ENCODE results near the gene CHMP2B. TPM values are rescaled to one million over a fixed set of nuclear protein-coding genes. Genes with fewer than 3 reads are reported as not detected.

CHMP2B gene
- total RNA-seq, 1 donor, result 51.4 TPM

- no peak overlapping the region for H3K4me3 ChIP-seq (ENCODE audit: low read depth, low read length)
- TF ChIP-seq, protein P1, sequence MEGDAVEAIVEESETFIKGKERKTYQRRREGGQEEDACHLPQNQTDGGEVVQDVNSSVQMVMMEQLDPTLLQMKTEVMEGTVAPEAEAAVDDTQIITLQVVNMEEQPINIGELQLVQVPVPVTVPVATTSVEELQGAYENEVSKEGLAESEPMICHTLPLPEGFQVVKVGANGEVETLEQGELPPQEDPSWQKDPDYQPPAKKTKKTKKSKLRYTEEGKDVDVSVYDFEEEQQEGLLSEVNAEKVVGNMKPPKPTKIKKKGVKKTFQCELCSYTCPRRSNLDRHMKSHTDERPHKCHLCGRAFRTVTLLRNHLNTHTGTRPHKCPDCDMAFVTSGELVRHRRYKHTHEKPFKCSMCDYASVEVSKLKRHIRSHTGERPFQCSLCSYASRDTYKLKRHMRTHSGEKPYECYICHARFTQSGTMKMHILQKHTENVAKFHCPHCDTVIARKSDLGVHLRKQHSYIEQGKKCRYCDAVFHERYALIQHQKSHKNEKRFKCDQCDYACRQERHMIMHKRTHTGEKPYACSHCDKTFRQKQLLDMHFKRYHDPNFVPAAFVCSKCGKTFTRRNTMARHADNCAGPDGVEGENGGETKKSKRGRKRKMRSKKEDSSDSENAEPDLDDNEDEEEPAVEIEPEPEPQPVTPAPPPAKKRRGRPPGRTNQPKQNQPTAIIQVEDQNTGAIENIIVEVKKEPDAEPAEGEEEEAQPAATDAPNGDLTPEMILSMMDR (IDR thresholded peaks at IDR 0.05; ENCODE audit: insufficient read depth, low read depth, low read length), result no peak
- DNase-seq (ENCODE audit: low read depth), result no peak
These were observed 35.5 kb upstream of the CHMP2B start for GRCh38 chr3:87191641-87192040.

DNA sequence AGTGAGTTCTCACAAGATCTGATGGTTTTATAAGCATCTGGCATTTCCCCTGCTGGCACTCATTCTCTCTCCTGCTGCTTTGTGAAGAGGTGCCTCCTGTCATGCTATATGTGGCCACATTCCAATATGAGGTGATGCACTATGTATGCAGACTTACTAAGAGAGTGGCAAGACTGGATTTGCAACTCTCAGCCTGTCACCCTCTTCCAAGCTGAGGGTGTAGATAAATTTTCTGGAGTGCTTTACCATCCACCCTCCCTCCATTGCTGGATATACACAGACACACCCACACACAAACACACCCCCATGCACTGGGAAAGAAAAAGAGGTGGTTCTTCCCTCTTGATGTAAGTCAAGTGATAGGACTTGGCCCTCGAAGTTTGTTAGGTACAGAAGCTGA, 30.2 kb upstream of the CHMP2B start:
- DNase-seq (ENCODE audit: low read depth), result no peak
- no peak overlapping the region for H3K4me3 ChIP-seq (ENCODE audit: low read depth, low read length)
- TF ChIP-seq, protein P1 (IDR thresholded peaks at IDR 0.05; ENCODE audit: insufficient read depth, low read depth, low read length), result no peak

- no peak for DNase-seq (ENCODE audit: low read depth)
- TF ChIP-seq, protein P1 (IDR thresholded peaks at IDR 0.05; ENCODE audit: insufficient read depth, low read depth, low read length), result no peak
- H3K4me3 ChIP-seq (ENCODE audit: low read depth, low read length), result no peak overlapping the region
These were observed 29.6 kb upstream of the CHMP2B start for GRCh38 chr3:87197531-87197930.

- no peak for DNase-seq (ENCODE audit: low read depth)
- H3K4me3 ChIP-seq (ENCODE audit: low read depth, low read length), result no peak overlapping the region
- TF ChIP-seq, protein P1 (IDR thresholded peaks at IDR 0.05; ENCODE audit: insufficient read depth, low read depth, low read length), result no peak
These were observed 28.3 kb upstream of the CHMP2B start for GRCh38 chr3:87198774-87199173.

GRCh38 chr3:87199628-87200027, 27.5 kb upstream of the CHMP2B start:
- TF ChIP-seq, protein P1 (IDR thresholded peaks at IDR 0.05; ENCODE audit: insufficient read depth, low read depth, low read length), result no peak
- no peak overlapping the region for H3K4me3 ChIP-seq (ENCODE audit: low read depth, low read length)

DNA sequence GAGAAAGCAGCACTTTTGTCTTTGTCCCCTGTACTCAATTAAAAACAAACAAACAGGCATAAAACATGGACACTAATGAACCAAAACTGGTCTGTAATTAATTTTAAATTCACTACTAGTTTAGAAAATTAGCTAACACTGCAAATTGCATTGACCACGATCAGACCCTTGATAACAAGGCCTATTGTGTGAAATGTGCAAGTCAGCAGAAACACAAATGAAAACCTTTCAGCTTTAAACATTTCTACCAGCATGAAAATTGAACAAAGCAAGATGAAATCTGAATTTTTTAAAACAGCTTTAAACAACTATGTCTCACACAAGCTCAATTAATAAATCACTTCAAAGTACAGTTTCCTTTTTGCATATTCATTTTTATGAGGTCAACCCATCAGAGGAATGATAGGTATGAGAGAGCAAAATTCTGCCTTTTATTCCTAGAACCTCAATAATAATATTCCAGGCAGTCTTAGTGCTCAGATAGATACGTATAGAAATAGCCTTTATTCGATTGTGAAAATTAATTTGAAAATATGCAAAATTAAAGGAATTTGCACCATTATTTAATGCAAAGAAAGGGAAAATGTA, 27.0 kb upstream of the CHMP2B start:
- no peak overlapping the region for H3K4me3 ChIP-seq (ENCODE audit: low read depth, low read length)
- TF ChIP-seq, protein P1 (IDR thresholded peaks at IDR 0.05; ENCODE audit: insufficient read depth, low read depth, low read length), result no peak
- DNase-seq (ENCODE audit: low read depth), result no peak

More at GRCh38 chr3:87199628-87200027, 27.5 kb upstream of the CHMP2B start:
- DNase-seq (ENCODE audit: low read depth), result no peak

GRCh38 chr3:87201727-87202126, 25.4 kb upstream of the CHMP2B start:
- no peak overlapping the region for H3K4me3 ChIP-seq (ENCODE audit: low read depth, low read length)
- no peak for DNase-seq (ENCODE audit: low read depth)
- TF ChIP-seq, protein P1 (IDR thresholded peaks at IDR 0.05; ENCODE audit: insufficient read depth, low read depth, low read length), result no peak

Data from fibroblast of villous mesenchyme (primary cell).